ENCODE data around the gene CHRM4. TPM values are rescaled to one million over a fixed set of nuclear protein-coding genes. Genes with fewer than 3 reads are reported as not detected.
A peak's percentile ranks its signal among the peaks of the same experiment; 100 is the strongest.

Gene CHRM4
- total and polyA plus RNA-seq, 2 of the 13 experiments (the other 11 are each of a cell fraction or from before 2014, with no cell fraction given): 0.13 to 0.21 TPM

- POLR2A ChIA-PET: no interaction called here
- Histone ChIP-seq H3K4me1 (ENCODE audit: insufficient read depth, low read length) (peaks cover 10% of the 10 kb centered on the region), H3K79me2 (ENCODE audit: insufficient read depth, low read length) (no peaks in the 10 kb centered on the region), H3K36me3 (replicated peaks in 1 of 2; ENCODE audit: control insufficient read depth in 1 of 2, insufficient read depth in 2 of 2, low read length in 2 of 2) (peaks cover 21 to 41% of the 10 kb centered on the region in 2 experiments), H3K9me3 (ENCODE audit: low read length) (no peaks in the 10 kb centered on the region), H2AFZ (ENCODE audit: low read length) (no peak overlapping the region), H3K4me2 (ENCODE audit: low read depth, low read length) (no peak overlapping the region), H3K4me3 (replicated peaks in 1 of 3; ENCODE audit: insufficient read depth in 1 of 3, low read depth in 2 of 3, low read length in 3 of 3) (no peak overlapping the region), H3K27ac (ENCODE audit: extremely low read length, insufficient read depth, low read length) (no peak overlapping the region), H3K27me3 (ENCODE audit: control insufficient read depth in 1 of 2, insufficient read depth in 2 of 2, low read length in 2 of 2) (no peaks in the 10 kb centered on the region), H4K20me1 (ENCODE audit: insufficient read depth, low read length) (peaks cover 13% of the 10 kb centered on the region; the same call in 1 of the 2 replicates), H3K9ac (ENCODE audit: insufficient read depth, low read depth, low read length) (no peak overlapping the region)
- WGBS (ENCODE audit: low lambda C conversion rate): 98% methylated on average over 14 of the region's 19 CpGs
- intact Hi-C loops (cut with micrococcal nuclease; ENCODE audit: unreplicated experiment): no loop called here
- no peak for ATAC-seq
- no TSS peak for BruUV-seq (replicated peaks)
- no peak for TF ChIP-seq AHR (CRISPR knock-in tag; IDR thresholded peaks at IDR 0.05)
- TF ChIP-seq AGO2 (optimal IDR thresholded peaks at IDR 0.05; ENCODE audit: low read depth, low read length): peak; percentile 56
- no peak for DNase-seq (ENCODE audit: low spot score)
- no peak for FAIRE-seq
- in situ Hi-C loops (cut with HindIII; ENCODE audit: extremely low pct_ligation_motif_present, low pct_unique_long_range_greater_than_20kb): no loop called here
- CTCF ChIA-PET (ENCODE audit: low intra/inter-chr PET ratio, low total read pairs): no interaction called here
Observed at GRCh38 chr11:46397526-46397925, 6.0 kb upstream of the CHRM4 start.

GRCh38 chr11:46393759-46394158 lies 2.2 kb upstream of the CHRM4 start:
- H3K79me2 ChIP-seq (ENCODE audit: insufficient read depth, low read length): no peaks in the 10 kb centered on the region
- peaks cover 15% of the 10 kb centered on the region for H4K20me1 ChIP-seq (ENCODE audit: insufficient read depth, low read length)
- H3K4me2 ChIP-seq (ENCODE audit: low read depth, low read length): no peak overlapping the region
- H3K9ac ChIP-seq (ENCODE audit: insufficient read depth, low read depth, low read length): no peak overlapping the region
- H3K27me3 ChIP-seq (ENCODE audit: control insufficient read depth in 1 of 2, insufficient read depth in 2 of 2, low read length in 2 of 2): peaks cover 13 to 21% of the 10 kb centered on the region in 2 experiments
- TF ChIP-seq ZNF430 (CRISPR knock-in tag; IDR thresholded peaks at IDR 0.05): no peak
- no peak for TF ChIP-seq MIER3 (CRISPR knock-in tag; IDR thresholded peaks at IDR 0.05; ENCODE audit: borderline replicate concordance)
- TF ChIP-seq MAF1 (CRISPR knock-in tag; IDR thresholded peaks at IDR 0.05; ENCODE audit: borderline replicate concordance): no peak
- TF ChIP-seq TFDP1 (CRISPR knock-in tag; IDR thresholded peaks at IDR 0.05; ENCODE audit: borderline replicate concordance): no peak
- TF ChIP-seq, protein P1, sequence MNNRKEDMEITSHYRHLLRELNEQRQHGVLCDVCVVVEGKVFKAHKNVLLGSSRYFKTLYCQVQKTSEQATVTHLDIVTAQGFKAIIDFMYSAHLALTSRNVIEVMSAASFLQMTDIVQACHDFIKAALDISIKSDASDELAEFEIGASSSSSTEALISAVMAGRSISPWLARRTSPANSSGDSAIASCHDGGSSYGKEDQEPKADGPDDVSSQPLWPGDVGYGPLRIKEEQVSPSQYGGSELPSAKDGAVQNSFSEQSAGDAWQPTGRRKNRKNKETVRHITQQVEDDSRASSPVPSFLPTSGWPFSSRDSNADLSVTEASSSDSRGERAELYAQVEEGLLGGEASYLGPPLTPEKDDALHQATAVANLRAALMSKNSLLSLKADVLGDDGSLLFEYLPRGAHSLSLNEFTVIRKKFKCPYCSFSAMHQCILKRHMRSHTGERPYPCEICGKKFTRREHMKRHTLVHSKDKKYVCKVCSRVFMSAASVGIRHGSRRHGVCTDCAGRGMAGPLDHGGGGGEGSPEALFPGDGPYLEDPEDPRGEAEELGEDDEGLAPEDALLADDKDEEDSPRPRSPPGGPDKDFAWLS (CRISPR knock-in tag; IDR thresholded peaks at IDR 0.05; ENCODE audit: borderline replicate concordance): no peak
- no peak for TF ChIP-seq PITX1 (CRISPR knock-in tag; IDR thresholded peaks at IDR 0.05)
- no peak for TF ChIP-seq ZNF326 (CRISPR knock-in tag; IDR thresholded peaks at IDR 0.05; ENCODE audit: borderline replicate concordance)
- TF ChIP-seq SYNCRIP (IDR thresholded peaks at IDR 0.05; ENCODE audit: insufficient read depth, low read depth, low read length): no peak
- TF ChIP-seq ZNF678 (CRISPR knock-in tag; IDR thresholded peaks at IDR 0.05): no peak
- DNase-seq (ENCODE audit: low spot score): no peak
- H3K9me3 ChIP-seq (ENCODE audit: low read length): no peaks in the 10 kb centered on the region
- no peak overlapping the region for H2AFZ ChIP-seq (ENCODE audit: low read length)
- BruUV-seq (replicated peaks): no TSS peak
- ATAC-seq: no peak
- no peak overlapping the region for H3K27ac ChIP-seq (ENCODE audit: extremely low read length, insufficient read depth, low read length)
- H3K4me1 ChIP-seq (ENCODE audit: insufficient read depth, low read length): peaks cover 30% of the 10 kb centered on the region
- 82% methylated on average over 4 of the region's 4 CpGs for WGBS (ENCODE audit: low lambda C conversion rate)
- H3K36me3 ChIP-seq (replicated peaks in 1 of 2; ENCODE audit: control insufficient read depth in 1 of 2, insufficient read depth in 2 of 2, low read length in 2 of 2): peaks cover 10 to 21% of the 10 kb centered on the region in 2 experiments
- no peak for FAIRE-seq
- CTCF ChIA-PET (ENCODE audit: low intra/inter-chr PET ratio, low total read pairs): no interaction called here
- POLR2A ChIA-PET: no interaction called here
- in situ Hi-C loops (cut with HindIII; ENCODE audit: extremely low pct_ligation_motif_present, low pct_unique_long_range_greater_than_20kb): no loop called here
- intact Hi-C loops (cut with micrococcal nuclease; ENCODE audit: unreplicated experiment): no loop called here
- H3K4me3 ChIP-seq (replicated peaks in 1 of 3; ENCODE audit: insufficient read depth in 1 of 3, low read depth in 2 of 3, low read length in 3 of 3): no peak overlapping the region
